ENCODE data around the gene KAZN.
"Not testable (repeated sequence)": the region's sequence is repeated elsewhere in the genome, so short reads cannot be mapped to it uniquely, and the experiment has no call there.

Gene KAZN

GRCh38 chr1:14598498-14599182, at the start of gene KAZN:
Gene KAZN (plus strand): TSS chr1:14598685.
- no peak for DNase-seq

GRCh38 chr1:14549897-14550620, 48.4 kb upstream of the KAZN start:
- no peak for DNase-seq

GRCh38 chr1:14551386-14551785, 47.1 kb upstream of the KAZN start:
- no peak for DNase-seq

GRCh38 chr1:14552246-14552965, 46.1 kb upstream of the KAZN start:
- DNase-seq = no peak

GRCh38 chr1:14553711-14554110, 44.8 kb upstream of the KAZN start:
- no peak for DNase-seq

GRCh38 chr1:14555091-14555490, 43.4 kb upstream of the KAZN start:
- DNase-seq = no peak

GRCh38 chr1:14561014-14561693, 37.3 kb upstream of the KAZN start:
- DNase-seq = no peak

GRCh38 chr1:14565090-14565489, 33.4 kb upstream of the KAZN start:
- no peak for DNase-seq

- no peak for DNase-seq
Observed at GRCh38 chr1:14567056-14567455, 31.4 kb upstream of the KAZN start.

GRCh38 chr1:14567903-14568302, 30.6 kb upstream of the KAZN start:
- no peak for DNase-seq

- no peak for DNase-seq
Observed at GRCh38 chr1:14568716-14569355, 29.6 kb upstream of the KAZN start.

- DNase-seq = no peak
Observed at GRCh38 chr1:14570514-14570913, 28.0 kb upstream of the KAZN start.

GRCh38 chr1:14571810-14572767, 26.4 kb upstream of the KAZN start:
- no peak for DNase-seq

GRCh38 chr1:14572861-14573260, 25.6 kb upstream of the KAZN start:
- no peak for DNase-seq

- DNase-seq = no peak
Observed at GRCh38 chr1:14576155-14576554, 22.3 kb upstream of the KAZN start.

- DNase-seq = no peak
Observed at GRCh38 chr1:14577261-14577660, 21.2 kb upstream of the KAZN start.

GRCh38 chr1:14578156-14578555, 20.3 kb upstream of the KAZN start:
- DNase-seq = no peak

GRCh38 chr1:14580295-14580694, 18.2 kb upstream of the KAZN start:
- DNase-seq = not testable (repeated sequence)

GRCh38 chr1:14580986-14581385, 17.5 kb upstream of the KAZN start:
- no peak for DNase-seq

GRCh38 chr1:14583788-14584187, 14.7 kb upstream of the KAZN start:
- no peak for DNase-seq

GRCh38 chr1:14585728-14586127, 12.8 kb upstream of the KAZN start:
- no peak for DNase-seq
